Measurements from ENCODE around the gene DDX39A.
"Not testable (repeated sequence)": the region's sequence is repeated elsewhere in the genome, so short reads cannot be mapped to it uniquely, and the experiment has no call there.

DDX39A gene

GRCh38 chr19:14408491-14409145 is 10.5 kb downstream of the DDX39A start:
- no peak for DNase-seq (ENCODE audit: low read depth)

GRCh38 chr19:14407605-14408484 is 11.3 kb downstream of the DDX39A start:
- no peak for DNase-seq (ENCODE audit: low read depth)

GRCh38 chr19:14406645-14407401 is 12.3 kb downstream of the DDX39A start:
- DNase-seq (ENCODE audit: low read depth) = no peak

DNA sequence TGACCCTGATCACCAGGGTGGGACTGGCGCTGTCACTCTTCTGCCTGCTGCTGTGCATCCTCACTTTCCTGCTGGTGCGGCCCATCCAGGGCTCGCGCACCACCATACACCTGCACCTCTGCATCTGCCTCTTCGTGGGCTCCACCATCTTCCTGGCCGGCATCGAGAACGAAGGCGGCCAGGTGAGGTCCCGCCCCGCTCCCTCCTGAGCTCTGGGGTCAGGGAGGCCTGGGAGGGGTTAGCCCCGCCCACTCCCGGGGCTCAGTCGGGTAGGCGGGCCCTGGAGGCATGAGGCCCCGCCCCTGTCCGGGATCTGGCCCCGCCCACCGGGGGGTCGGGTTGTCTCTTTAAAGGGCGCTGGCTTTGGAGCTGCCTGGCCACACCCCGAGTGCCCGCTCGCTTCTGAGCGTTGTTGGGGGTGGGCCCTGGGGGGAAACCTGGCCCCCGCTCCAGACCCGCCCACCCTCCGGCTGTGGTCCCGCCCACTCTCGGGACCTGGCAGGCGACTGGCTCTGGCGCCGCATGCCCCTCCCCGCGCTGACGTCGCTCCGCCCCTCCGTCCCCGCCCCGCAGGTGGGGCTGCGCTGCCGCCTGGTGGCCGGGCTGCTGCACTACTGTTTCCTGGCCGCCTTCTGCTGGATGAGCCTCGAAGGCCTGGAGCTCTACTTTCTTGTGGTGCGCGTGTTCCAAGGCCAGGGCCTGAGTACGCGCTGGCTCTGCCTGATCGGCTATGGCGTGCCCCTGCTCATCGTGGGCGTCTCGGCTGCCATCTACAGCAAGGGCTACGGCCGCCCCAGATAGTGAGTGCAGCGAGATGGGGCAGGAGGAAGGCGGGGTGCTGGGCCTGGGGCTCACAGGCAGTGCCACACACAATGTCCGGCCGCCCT is 13.1 kb downstream of the DDX39A start:
- DNase-seq (ENCODE audit: low read depth) = peak; percentile 80

- no peak for DNase-seq (ENCODE audit: low read depth)
Observed at GRCh38 chr19:14405380-14405757, 13.8 kb downstream of the DDX39A start.

GRCh38 chr19:14404312-14404711 is 14.8 kb downstream of the DDX39A start:
- DNase-seq (ENCODE audit: low read depth) = no peak

- not testable (repeated sequence) for DNase-seq (ENCODE audit: low read depth)
Observed at GRCh38 chr19:14403145-14403930, 15.8 kb downstream of the DDX39A start.

GRCh38 chr19:14402332-14403144 is 16.6 kb downstream of the DDX39A start:
- DNase-seq (ENCODE audit: low read depth) = no peak

- DNase-seq (ENCODE audit: low read depth) = no peak
Observed at GRCh38 chr19:14401468-14402195, 17.5 kb downstream of the DDX39A start.

- no peak for DNase-seq (ENCODE audit: low read depth)
Observed at GRCh38 chr19:14400951-14401431, 18.1 kb downstream of the DDX39A start.

DNA sequence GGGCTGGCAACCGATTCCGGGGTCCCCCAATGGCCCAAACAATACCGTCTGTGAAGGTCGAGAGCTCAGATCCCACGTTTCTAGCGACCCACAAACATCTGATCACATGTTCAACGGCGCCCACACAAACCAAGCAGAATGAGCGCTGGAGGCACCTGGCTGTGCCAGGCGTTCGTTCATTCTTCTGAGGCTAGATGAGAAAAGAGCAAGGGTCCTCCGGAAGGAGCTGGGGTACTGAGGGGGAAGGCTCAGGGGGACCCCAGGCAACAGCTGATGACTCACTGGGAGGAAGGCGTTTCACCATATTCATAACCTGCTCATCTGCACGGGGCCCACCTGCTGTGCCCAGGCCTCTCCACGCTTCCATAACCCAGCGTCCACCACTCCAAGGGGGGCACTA is 22.0 kb downstream of the DDX39A start:
- DNase-seq (ENCODE audit: low read depth) = not testable (repeated sequence)

- DNase-seq (ENCODE audit: low read depth) = not testable (repeated sequence)
Observed at GRCh38 chr19:14396730-14397129, 22.4 kb downstream of the DDX39A start.

DNA sequence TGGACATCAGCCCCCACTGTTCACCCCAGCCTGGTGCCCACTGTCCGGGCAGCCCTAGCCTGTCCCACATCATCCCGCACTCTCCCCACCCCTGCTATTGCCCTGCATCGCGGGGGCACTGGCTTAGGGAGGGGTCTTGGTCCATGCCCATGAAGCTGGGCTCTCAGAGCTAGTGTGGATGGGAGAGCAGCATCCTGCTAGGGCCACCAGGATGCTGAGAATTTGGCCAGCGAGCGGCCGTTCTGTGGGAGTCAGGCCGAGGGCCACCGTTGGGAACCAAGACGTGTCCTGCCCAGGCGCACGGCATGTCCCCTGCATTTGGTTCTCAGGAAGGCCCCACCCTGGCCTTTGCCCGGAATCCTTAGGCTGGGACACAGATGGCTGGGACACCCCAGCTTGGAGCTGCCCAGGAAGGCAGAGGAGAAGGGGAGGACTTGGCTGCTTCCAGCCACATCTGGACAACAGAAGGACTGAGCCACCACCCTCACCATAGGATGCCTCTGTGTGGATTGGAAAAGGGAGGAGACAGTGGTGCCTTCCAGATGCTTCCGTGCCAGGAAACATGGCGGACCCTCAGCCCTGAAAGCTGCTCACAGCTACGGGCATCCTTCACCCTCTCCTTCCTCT is 23.3 kb downstream of the DDX39A start:
- DNase-seq (ENCODE audit: low read depth) = no peak

- no peak for DNase-seq (ENCODE audit: low read depth)
Observed at GRCh38 chr19:14395262-14395661, 23.9 kb downstream of the DDX39A start.

- no peak for DNase-seq (ENCODE audit: low read depth)
Observed at GRCh38 chr19:14394167-14394566, 25.0 kb downstream of the DDX39A start.

DNA sequence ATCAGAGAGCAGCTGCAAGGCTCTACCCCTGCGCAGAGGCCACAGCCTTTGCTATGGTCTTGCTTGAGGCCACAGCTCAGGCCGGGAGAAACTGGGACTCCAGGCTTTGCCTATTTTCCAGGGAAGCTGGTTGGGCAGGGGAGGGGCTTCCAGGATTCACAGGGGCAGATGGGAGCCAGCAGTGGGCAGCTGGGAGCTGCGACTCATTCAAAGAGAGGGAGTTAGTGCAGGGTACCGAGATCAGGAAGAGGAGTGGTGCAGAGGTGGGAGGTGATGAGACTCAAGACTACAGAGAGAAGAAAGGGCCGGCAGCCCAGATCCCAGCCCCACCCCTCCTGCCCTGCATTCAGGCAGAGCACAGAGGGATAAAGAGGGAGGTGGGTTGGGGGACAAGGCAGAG is 25.8 kb downstream of the DDX39A start:
- DNase-seq (ENCODE audit: low read depth) = no peak

DNA sequence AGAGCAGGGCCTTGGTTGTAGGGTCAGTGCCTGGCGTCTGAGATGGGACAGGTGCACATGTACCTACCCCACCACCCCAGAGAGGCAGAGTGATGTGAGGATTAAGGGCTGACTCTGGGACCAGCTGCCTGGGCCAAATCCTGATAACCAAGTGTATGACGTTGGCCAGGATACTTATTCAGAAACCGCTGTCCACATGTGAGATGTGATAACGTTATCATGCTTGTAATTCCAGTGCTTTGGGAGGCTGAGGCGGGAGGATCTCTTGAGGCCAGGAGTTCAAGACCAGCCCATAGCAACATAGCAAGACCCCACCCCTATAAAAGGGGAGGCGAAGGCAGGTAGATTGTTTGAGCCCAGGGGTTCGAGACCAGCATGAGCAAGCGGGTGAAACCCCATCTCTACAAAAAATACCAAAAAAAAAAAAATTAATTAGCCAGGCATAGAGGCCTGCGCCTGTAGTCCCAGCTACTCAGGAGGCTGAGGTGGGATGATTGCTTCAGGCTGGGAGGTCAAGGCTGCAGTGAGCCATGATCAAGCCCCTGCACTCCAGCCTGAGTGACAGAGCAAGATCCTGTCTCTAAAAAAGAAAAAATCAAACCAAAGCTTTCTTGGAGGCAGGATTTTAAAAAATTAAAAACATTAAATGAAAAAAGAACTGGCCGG is 27.9 kb downstream of the DDX39A start:
- DNase-seq (ENCODE audit: low read depth) = no peak

- no peak for DNase-seq (ENCODE audit: low read depth)
Observed at GRCh38 chr19:14390548-14390947, 28.6 kb downstream of the DDX39A start.

Data from activated T-helper 1 cell treated with Interleukin-2 at 50 U/mL for 16 hours (primary cell).